Loucy (cell line): ENCODE data around the gene ATAD2B.

Source experiments
- H2AFZ ChIP-seq: fragments of 200-600 bp; sonication (generic); 2 replicates; pipeline ENCODE4 v1.6.0; 2016; ENCODE audit warnings: antibody characterized with exemption, mild to moderate bottlenecking, low read length, moderate library complexity
- H3F3A ChIP-seq: fragments of 200-600 bp; 2 replicates; pipeline ENCODE4 v1.6.0; 2016; ENCODE audit warnings: antibody characterized with exemption, low read depth, mild to moderate bottlenecking
- H3K27me3 ChIP-seq: fragments of 200-600 bp; sonication (generic); 2 replicates; pipeline ENCODE4 v1.6.1; 2014; ENCODE audit warnings: low read length, mild to moderate bottlenecking; ENCODE audit not compliant: insufficient read depth, poor library complexity, severe bottlenecking
- H3K36me3 ChIP-seq: fragments of 200-600 bp; sonication (generic); 2 replicates; pipeline ENCODE4 v1.6.1; 2016; ENCODE audit warnings: low read length; ENCODE audit not compliant: insufficient read depth
- H3K4me1 ChIP-seq: fragments of 200-600 bp; sonication (generic); 2 replicates; pipeline ENCODE4 v1.5.1; 2014; ENCODE audit warnings: low read length, mild to moderate bottlenecking; ENCODE audit not compliant: insufficient read depth, poor library complexity, severe bottlenecking
- H3K4me2 ChIP-seq: fragments of 200-600 bp; sonication (generic); 2 replicates; pipeline ENCODE4 v1.6.0; 2014; ENCODE audit warnings: antibody characterized with exemption, low read length, low read depth, mild to moderate bottlenecking; ENCODE audit not compliant: poor library complexity, severe bottlenecking
- H3K4me3 ChIP-seq: fragments of 200-600 bp; sonication (generic); 2 replicates; pipeline ENCODE4 v1.5.1; 2014; ENCODE audit warnings: low read length, mild to moderate bottlenecking, mixed read lengths; ENCODE audit not compliant: poor library complexity, severe bottlenecking
- H3K79me2 ChIP-seq: fragments of 200-600 bp; sonication (generic); 2 replicates; pipeline ENCODE4 v1.6.1; 2014; ENCODE audit warnings: low read length; ENCODE audit not compliant: insufficient read depth
- H3K9ac ChIP-seq: fragments of 200-600 bp; sonication (generic); 2 replicates; pipeline ENCODE4 v1.6.0; 2014; ENCODE audit warnings: mild to moderate bottlenecking, low read depth, low read length, moderate library complexity; ENCODE audit not compliant: poor library complexity, severe bottlenecking
- H3K9me2 ChIP-seq: fragments of 200-600 bp; sonication (generic); replicated peaks from 2 replicates; pipeline ENCODE4 v1.6.1; 2016; ENCODE audit warnings: low read depth, low read length, mixed read lengths
- H3K9me3 ChIP-seq: fragments of 200-600 bp; sonication (generic); 2 replicates; pipeline ENCODE4 v1.6.1; 2014; ENCODE audit warnings: mild to moderate bottlenecking, antibody characterized with exemption, low read length, low read depth; ENCODE audit not compliant: insufficient read depth
- H4K20me1 ChIP-seq: fragments of 200-600 bp; sonication (generic); 2 replicates; pipeline ENCODE4 v1.6.0; 2014; ENCODE audit warnings: antibody characterized with exemption, low read length, mild to moderate bottlenecking; ENCODE audit not compliant: insufficient read depth, poor library complexity, severe bottlenecking
- EZH2phosphoT487 ChIP-seq: fragments of 200-600 bp; IDR thresholded peaks from 2 replicates; pipeline ENCODE4 v1.6.1; 2018; ENCODE audit warnings: antibody characterized with exemption, mild to moderate bottlenecking, moderate library complexity, borderline replicate concordance
- TF ChIP-seq, protein P1 (sequence below): fragments of 200-600 bp; sonication (generic); conservative IDR thresholded peaks from 2 replicates; pipeline ENCODE4 v1.5.1; 2014; ENCODE audit warnings: mild to moderate bottlenecking, antibody characterized with exemption, low read length

The ATAD2B gene

DNA sequence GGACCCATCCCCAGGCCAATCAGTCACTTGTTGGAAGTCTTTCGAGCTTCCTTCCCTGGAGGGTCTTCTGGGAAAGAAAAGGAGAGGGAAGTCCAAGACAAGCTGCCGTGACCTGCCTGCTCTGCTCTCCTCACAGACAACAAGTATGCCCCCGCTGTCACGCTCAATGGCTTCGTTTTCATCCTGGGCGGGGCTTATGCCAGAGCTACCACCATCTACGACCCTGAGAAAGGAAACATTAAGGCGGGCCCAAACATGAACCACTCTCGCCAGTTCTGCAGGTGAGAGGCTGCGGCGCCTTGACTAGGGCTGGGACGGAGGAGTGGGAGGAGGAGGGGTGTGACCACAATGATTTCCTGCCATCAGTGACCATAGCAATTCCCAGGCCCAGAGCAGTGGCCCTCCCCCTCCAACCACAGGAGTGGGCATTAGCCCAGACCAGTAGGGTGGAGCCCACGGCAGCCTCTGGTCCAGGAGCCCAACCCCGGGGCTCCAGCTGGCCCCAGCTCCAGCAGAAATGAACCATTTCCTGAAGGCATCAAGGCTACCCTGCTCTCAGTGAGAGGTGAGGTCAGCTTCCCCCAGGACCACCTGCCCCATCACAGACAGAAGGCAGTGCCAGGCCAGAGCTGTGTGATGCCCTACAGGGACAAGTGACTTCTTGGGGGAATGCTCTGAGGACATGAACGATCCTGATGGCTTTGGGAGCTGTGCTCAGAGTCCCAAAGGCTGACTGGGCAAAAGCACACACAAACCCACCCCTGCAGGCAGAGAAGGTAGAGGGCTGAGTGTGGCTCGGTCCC lies 223.1 kb downstream of the ATAD2B start:
- no peaks in the 10 kb centered on the region for H3K4me1 ChIP-seq
- no peaks in the 10 kb centered on the region for H3K9me3 ChIP-seq
- TF ChIP-seq EZH2phosphoT487 = no peak
- TF ChIP-seq, protein P1, sequence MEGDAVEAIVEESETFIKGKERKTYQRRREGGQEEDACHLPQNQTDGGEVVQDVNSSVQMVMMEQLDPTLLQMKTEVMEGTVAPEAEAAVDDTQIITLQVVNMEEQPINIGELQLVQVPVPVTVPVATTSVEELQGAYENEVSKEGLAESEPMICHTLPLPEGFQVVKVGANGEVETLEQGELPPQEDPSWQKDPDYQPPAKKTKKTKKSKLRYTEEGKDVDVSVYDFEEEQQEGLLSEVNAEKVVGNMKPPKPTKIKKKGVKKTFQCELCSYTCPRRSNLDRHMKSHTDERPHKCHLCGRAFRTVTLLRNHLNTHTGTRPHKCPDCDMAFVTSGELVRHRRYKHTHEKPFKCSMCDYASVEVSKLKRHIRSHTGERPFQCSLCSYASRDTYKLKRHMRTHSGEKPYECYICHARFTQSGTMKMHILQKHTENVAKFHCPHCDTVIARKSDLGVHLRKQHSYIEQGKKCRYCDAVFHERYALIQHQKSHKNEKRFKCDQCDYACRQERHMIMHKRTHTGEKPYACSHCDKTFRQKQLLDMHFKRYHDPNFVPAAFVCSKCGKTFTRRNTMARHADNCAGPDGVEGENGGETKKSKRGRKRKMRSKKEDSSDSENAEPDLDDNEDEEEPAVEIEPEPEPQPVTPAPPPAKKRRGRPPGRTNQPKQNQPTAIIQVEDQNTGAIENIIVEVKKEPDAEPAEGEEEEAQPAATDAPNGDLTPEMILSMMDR = no peak
- no peaks in the 10 kb centered on the region for H3K27me3 ChIP-seq
- H3F3A ChIP-seq = no peaks in the 10 kb centered on the region
- no peak overlapping the region for H3K4me2 ChIP-seq
- no peaks in the 10 kb centered on the region for H3K36me3 ChIP-seq
- no peaks in the 10 kb centered on the region for H3K79me2 ChIP-seq
- H3K9ac ChIP-seq = no peak overlapping the region
- no peak overlapping the region for H3K4me3 ChIP-seq
- H3K9me2 ChIP-seq = no peaks in the 10 kb centered on the region
- no peak overlapping the region for H2AFZ ChIP-seq
- H4K20me1 ChIP-seq = no peaks in the 10 kb centered on the region

GRCh38 chr2:23703037-23703582 lies 223.8 kb downstream of the ATAD2B start:
- Histone ChIP-seq H3K9me3 (no peaks in the 10 kb centered on the region), H3F3A (no peaks in the 10 kb centered on the region), H3K4me2 (no peak overlapping the region), H3K9me2 (no peaks in the 10 kb centered on the region), H3K9ac (no peak overlapping the region), H3K4me1 (no peaks in the 10 kb centered on the region), H3K36me3 (no peaks in the 10 kb centered on the region), H4K20me1 (no peaks in the 10 kb centered on the region), H3K79me2 (no peaks in the 10 kb centered on the region), H2AFZ (no peak overlapping the region), H3K27me3 (no peaks in the 10 kb centered on the region), H3K4me3 (no peak overlapping the region)
- TF ChIP-seq, protein P1 = no peak
- TF ChIP-seq EZH2phosphoT487 = no peak

DNA sequence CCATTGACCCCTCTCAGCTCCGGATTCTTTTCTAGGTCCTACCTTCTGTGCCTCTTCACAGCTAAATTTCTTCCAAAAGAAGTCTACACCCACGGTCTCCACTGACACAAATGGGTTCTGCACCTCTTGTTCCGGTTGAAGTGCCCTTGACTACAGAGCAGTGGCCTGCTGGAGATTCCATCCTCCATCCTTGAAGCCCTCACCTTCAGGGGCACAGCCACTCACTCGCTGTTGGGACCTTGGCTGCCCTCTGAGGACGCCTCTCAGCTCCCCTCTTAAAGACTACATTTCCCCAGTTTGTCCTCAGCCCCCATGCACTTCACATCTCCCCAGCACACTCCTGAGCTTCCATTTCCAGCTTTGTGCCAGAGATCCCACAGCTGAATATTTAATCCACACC lies 226.3 kb downstream of the ATAD2B start:
- H3F3A ChIP-seq = no peaks in the 10 kb centered on the region
- H4K20me1 ChIP-seq = no peaks in the 10 kb centered on the region
- no peak overlapping the region for H2AFZ ChIP-seq

More for the DNA sequence above, 226.3 kb downstream of the ATAD2B start:
- no peak overlapping the region for H3K4me2 ChIP-seq
- no peaks in the 10 kb centered on the region for H3K27me3 ChIP-seq
- H3K9me3 ChIP-seq = no peaks in the 10 kb centered on the region
- no peak for TF ChIP-seq EZH2phosphoT487
- TF ChIP-seq, protein P1 = no peak
- no peaks in the 10 kb centered on the region for H3K79me2 ChIP-seq
- no peaks in the 10 kb centered on the region for H3K4me1 ChIP-seq
- no peaks in the 10 kb centered on the region for H3K9me2 ChIP-seq
- no peak overlapping the region for H3K9ac ChIP-seq
- no peak overlapping the region for H3K4me3 ChIP-seq
- H3K36me3 ChIP-seq = no peaks in the 10 kb centered on the region
